GM19238 (cell line): ENCODE data around the gene KLHL13.
"Not testable (repeated sequence)": the region's sequence is repeated elsewhere in the genome, so short reads cannot be mapped to it uniquely, and the experiment has no call there.

Source experiments
- DNase-seq: peaks from one replicate; pipeline ENCODE4 v3.0.0; 2011; ENCODE audit warnings: low spot score; ENCODE audit not compliant: insufficient read length

KLHL13 gene

DNA sequence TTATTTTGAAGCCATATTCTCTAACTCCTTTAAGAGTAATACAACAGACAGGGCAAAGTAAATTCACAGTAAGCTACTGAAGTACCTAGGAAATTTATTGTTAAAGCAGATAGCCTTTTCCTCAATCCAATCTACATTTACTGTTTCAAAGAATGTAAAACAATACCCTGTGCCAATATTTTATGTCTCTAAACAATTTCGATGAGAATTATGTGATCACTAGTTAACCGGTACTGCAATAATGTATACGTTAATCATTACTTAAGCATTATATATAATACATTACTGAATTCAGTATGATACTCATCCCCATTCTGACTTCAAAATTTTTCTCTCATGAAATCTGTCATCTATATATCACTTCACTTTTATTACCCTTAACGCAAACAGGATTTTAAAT lies 28.5 kb downstream of the KLHL13 start:
- DNase-seq: no peak

DNA sequence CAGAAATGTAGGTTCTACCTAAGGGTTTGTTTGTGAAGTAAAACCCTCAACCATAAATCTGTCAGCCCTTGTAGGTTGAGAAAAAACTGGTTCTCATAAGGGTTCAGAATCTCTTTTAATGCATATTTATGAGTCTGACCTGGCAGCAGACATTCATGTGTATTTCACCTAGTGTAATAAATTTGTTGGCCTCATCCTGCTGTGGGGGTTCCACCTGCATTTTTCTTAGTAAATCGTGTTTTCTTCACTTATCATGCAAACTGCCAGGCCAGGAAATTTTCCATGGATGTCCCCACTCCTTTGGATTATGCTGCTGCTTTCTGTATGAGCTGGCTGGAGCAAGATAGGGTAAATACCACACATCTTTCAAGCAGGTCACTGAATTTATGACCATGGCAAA lies 42.4 kb downstream of the KLHL13 start:
- no peak for DNase-seq

GRCh38 chrX:118066867-118067515 lies 49.6 kb downstream of the KLHL13 start:
- no peak for DNase-seq

DNA sequence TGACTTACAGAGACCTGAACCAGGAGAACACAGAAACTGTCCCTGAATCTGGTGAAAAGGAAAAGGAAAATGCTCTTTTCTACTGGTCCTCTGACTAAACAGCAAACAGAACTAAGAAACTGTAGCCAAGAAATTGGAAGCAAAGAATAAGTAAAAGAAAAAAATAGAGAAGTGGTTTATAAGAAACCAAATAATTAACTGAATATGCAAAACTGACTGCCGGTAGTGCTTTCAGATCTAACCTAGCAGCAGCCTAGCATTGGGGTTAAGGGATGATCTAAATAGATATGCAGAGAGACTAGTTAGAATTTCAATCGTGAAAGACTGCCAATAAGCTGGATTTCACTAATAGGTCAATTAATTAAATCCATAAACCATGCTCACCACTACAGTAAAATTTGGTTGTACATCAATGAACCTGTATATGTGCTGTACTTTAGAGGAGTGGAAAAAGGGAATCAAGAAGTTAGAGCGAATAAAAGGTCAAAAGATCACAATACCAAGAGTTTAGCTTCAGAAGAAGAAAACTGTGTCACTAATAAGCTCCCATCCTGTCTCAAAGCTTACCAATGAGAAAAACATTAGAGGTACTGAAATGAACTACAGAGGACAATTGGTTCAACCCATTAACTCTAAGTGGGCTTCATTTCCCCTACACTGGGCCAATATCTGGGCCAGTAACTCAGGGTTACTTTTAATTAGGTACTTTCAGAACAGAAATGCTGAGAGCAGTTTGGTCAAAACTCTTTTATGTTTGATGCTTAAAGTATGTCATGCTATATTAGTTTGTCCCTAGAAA lies 53.6 kb downstream of the KLHL13 start:
- no peak for DNase-seq

GRCh38 chrX:118062048-118062789 lies 54.4 kb downstream of the KLHL13 start:
- no peak for DNase-seq

DNA sequence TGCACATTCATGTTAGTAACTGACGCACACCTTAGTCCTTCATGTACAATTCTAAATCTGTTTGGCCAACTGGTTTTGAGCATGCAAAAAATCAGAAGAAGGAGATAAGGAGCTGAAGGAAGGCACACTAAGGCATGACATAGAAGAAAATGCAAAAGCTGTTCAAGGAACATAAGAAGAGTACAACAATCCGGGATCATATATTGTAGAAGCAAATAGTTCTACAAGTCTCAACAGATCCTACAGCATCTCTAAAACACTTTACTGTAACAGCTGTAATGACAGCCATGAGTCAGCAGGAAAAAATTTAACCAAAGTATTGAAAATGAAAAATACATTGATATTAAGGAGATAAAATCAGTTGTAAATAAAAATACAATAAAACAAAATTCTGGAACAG lies 57.7 kb downstream of the KLHL13 start:
- DNase-seq: no peak

- DNase-seq: no peak
These were observed 59.7 kb downstream of the KLHL13 start for GRCh38 chrX:118056870-118057269.

DNA sequence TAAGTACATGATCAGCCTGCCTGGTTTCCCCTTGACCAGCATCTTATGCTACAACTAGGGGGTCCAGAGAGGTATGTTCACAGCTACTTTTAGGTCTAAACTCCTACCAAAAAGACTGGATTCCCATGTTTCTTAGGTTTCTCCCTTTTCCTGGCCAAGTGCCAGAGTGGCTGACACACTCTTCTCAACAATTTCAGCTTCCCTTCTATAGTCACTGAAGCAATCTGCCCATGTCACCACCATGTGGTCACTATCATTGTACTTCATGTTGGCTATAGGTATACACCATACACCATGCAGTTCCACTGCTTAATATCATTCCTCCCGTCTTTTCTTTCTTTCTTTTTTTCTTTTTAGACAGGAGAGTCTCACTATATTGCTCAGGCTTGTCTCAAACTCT lies 66.9 kb downstream of the KLHL13 start:
- no peak for DNase-seq

DNA sequence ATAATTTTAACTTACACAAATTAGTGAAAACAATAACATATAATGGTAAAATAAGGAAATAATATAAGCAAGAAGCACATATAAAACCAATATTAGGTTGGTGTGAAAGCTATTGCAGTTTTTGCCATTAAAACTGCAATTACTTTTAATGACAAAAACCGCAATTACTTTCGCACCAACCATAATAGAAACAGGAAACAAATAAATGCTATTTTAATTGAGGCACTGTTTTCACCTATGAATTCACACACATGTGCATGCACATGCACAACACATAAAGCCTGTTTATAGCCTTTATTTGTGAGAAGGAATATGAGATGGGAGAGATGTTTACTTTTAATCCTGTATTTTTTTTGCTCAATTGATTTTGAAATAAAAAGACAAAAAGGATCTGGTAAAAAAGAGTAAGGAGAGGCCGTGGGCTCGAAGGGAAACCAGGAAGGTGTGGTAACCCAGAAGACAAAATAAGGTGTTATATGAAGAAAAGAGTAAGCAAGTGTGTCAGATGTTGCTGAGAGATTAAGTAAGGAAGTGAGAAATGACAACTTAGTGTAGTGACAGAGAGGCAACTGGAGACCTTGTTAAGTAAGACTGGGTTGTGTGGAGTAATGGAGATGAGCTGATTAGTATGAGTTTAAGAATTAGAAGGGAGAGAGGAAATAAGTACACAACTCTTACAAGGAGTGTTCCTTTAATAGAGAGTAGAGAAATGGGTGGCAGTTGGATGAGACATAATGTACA lies 69.0 kb downstream of the KLHL13 start:
- DNase-seq: no peak

GRCh38 chrX:118039591-118039990 lies 77.0 kb downstream of the KLHL13 start:
- no peak for DNase-seq

DNA sequence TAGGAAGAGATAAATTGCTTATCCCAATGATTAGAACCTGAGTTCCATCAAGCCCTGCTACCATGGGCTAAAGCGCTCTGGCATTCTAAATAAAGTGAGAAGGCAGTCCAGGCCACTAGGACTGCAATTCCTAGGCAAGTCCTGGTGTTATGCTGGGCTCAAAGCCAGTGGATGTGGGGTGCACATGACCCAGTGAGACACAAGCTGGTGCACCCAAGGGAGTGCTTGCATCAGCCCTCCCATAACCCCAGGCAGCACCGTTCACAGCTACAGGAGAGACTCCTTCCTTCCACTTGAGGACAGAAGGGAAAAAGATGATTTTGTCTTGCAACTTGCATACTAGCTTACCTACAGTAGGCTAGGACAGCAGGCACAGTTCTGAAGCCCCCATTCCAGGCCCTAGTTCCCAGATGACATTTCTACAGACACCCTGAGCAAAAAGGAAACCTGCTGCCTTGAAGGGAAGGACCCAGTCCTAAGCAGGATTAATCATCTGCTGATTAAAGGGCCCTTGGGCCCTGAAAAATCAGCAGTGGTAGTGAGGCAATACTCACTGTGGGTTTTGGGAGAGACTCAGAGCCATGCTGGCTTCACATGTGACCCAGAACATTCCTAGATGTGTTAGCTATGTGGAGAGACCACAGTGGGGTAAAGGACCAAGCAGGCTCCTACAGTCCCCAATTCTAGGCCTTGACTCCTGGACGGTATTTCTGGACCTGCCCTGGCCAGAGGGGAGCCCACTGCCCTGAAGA lies 77.8 kb downstream of the KLHL13 start:
- no peak for DNase-seq

DNA sequence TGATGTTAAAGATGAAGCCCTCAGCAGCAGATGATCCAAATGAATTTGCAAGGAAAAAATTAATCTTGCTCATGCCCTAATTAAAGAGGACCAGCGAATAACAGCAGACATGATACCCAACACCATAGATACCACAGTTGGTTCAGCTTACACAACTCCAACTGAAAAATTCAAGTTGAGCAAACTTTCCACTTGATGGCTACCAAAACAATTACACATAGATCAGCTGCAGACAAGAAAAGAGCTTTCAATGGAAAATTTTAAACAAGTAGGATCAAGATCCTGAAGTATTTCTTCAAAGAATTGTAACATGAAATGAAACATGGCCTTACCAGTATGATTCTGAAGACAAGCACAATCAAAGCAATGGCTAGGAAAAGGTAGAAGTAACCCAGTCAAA lies 90.0 kb downstream of the KLHL13 start:
- no peak for DNase-seq

DNA sequence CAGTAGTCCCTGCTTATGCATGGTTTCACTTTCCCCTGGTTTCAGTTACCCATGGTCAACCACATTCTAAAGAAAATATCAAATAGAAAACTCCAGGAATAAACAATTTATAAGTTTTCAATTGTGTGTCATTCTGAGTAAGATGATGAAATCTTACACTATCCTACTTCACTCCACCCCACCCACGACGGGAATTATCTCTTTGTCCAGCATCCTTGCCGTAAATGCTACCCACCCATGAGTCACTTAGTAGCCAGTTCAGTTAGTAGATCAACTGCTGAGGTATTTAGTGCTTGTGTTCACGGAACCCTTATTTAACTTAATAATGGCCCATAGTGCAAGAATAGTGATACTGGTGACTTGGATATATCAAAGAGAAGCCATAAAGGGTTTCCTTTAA lies 91.4 kb downstream of the KLHL13 start:
- no peak for DNase-seq

- no peak for DNase-seq
These were observed 92.1 kb downstream of the KLHL13 start for GRCh38 chrX:118024482-118024881.

GRCh38 chrX:118022753-118023152 lies 93.9 kb downstream of the KLHL13 start:
- no peak for DNase-seq

DNA sequence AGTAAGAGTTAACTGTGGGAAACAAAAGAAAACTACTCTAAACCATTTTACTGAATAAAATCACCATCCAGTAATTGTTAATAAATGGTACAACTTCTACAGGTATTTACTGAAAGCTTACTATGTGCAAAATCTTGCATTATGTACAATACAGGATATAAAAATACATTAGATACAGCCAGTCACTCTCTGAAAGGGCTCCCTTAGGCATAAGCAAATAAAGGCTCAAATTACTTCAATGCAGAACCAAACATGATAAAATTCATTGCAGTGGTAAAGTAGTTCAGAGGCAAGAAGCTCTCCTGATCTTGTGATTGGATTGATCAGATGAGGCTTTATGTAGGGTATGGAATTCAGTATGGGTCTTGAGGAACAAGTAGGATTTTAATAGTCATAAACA lies 100.2 kb downstream of the KLHL13 start:
- no peak for DNase-seq

DNA sequence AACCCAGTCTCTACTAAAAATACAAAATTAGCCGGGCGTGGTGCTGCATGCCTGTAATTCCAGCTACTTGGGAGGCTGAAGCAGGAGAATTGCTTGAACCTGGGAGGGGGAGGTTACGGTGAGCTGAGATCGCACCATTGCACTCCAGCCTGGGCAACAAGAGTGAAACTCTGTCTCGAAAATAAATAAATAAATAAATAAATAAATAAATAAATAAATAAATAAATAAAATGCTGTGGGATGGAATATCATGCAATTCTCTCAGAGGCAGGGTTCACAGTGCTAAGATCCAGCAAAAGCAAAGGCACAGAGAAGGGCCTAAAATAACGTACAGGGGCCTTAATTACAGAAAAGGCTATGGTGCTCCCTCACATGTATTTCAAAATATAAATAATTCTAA lies 114.2 kb downstream of the KLHL13 start:
- DNase-seq: not testable (repeated sequence)

- no peak for DNase-seq
These were observed 116.1 kb downstream of the KLHL13 start for GRCh38 chrX:118000518-118000917.

- no peak for DNase-seq
These were observed 118.4 kb downstream of the KLHL13 start for GRCh38 chrX:117998171-117998570.

DNA sequence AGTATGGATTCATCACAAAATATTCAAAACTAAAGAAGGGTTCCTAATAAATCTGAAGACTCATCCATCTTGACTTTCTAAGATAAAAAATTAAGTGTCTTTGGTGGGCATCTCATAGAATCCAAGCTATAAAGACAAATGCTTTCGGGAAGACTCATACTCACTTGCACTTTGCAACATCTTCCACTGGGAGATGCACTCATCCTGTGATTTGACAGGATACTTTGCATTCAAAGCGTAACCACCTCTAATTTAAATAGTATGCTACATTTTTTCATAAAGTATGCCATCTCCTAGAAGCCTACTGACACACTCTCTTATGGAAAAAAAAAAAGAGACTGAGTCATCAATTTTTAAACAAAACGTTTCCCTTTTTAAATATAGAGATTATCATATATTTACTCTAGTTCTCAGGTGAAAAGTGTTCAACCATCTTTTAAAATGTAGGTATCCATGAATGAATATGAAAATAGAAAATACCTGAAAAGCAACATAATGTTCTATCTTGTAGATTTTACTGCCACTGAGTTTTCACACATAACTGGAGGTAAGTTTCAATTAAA lies 119.6 kb downstream of the KLHL13 start:
- DNase-seq: no peak

DNA sequence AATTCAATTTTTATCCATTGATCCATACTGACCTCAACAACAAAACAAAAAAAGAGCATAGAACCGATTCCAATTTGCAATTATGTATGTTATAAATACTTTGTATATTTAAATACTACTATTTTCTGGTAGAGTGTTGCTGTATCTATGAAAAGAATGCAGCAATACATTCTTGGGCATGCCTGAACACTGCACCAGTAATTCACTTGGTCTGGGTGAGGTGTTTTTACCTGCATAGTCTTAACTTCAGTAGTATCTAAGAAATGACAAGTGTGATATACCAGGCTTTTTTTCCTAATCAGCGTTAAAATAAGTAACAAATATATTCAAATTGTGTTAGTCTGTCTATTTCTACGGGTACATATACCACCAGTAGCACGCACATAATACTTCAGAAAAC lies 120.2 kb downstream of the KLHL13 start:
- DNase-seq: no peak
